NB4 (cell line): ENCODE results near the gene MCAT.

Source experiments
- MAX ChIP-seq: IDR thresholded peaks from 2 replicates; pipeline ENCODE4 v1.6.1; 2011; ENCODE audit warnings: low read depth, low read length
- MYC ChIP-seq: IDR thresholded peaks from 2 replicates; pipeline ENCODE4 v1.6.1; 2011; ENCODE audit warnings: low read depth, low read length
- POLR2A ChIP-seq: IDR thresholded peaks from 2 replicates; pipeline ENCODE4 v1.6.1; 2011; ENCODE audit warnings: mild to moderate bottlenecking; ENCODE audit not compliant: insufficient read length; ENCODE audit errors: extremely low read depth
- TF ChIP-seq, protein P1 (sequence below): IDR thresholded peaks from one replicate; pipeline ENCODE4 v1.5.1; 2012; ENCODE audit warnings: low read depth, low read length

- TF ChIP-seq POLR2A, result peak; percentile 78
- TF ChIP-seq, protein P1, sequence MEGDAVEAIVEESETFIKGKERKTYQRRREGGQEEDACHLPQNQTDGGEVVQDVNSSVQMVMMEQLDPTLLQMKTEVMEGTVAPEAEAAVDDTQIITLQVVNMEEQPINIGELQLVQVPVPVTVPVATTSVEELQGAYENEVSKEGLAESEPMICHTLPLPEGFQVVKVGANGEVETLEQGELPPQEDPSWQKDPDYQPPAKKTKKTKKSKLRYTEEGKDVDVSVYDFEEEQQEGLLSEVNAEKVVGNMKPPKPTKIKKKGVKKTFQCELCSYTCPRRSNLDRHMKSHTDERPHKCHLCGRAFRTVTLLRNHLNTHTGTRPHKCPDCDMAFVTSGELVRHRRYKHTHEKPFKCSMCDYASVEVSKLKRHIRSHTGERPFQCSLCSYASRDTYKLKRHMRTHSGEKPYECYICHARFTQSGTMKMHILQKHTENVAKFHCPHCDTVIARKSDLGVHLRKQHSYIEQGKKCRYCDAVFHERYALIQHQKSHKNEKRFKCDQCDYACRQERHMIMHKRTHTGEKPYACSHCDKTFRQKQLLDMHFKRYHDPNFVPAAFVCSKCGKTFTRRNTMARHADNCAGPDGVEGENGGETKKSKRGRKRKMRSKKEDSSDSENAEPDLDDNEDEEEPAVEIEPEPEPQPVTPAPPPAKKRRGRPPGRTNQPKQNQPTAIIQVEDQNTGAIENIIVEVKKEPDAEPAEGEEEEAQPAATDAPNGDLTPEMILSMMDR, result peak; percentile 51
- TF ChIP-seq MAX, result no peak
- 0 out of 2 replicates have a peak, but pooled peaks have one; percentile 33 for TF ChIP-seq MYC
These were observed 44.2 kb upstream of the MCAT start for GRCh38 chr22:43187171-43188099.
